ENCODE results near the gene PTGFRN. TPM values are rescaled to one million over a fixed set of nuclear protein-coding genes. Genes with fewer than 3 reads are reported as not detected.

PTGFRN gene
- total RNA-seq, 1 donor from 2014 or later: 76.4 TPM

- DNase-seq: no peak
Measured at GRCh38 chr1:116889380-116889779, 20.3 kb upstream of the PTGFRN start.

GRCh38 chr1:116891396-116892079 is 18.2 kb upstream of the PTGFRN start:
- no peak for DNase-seq

DNA sequence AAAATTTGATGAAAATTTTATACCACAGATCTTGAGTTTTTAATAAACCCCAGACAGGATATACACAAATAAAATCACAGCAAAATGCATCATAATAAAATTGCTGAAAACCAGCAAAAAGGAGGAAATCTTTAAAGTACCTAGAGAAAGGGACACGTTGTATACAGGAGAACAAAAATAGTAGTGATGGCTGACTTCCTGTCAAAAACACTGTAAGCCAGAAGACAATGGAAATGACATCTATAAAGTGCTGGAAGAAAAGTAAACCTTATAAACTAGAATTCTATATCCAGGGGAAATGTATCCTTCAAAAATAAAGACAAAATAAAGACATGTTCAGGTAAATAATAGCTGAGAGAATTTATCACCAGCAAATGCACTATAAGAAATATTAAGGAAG is 14.6 kb upstream of the PTGFRN start:
- DNase-seq: no peak

DNA sequence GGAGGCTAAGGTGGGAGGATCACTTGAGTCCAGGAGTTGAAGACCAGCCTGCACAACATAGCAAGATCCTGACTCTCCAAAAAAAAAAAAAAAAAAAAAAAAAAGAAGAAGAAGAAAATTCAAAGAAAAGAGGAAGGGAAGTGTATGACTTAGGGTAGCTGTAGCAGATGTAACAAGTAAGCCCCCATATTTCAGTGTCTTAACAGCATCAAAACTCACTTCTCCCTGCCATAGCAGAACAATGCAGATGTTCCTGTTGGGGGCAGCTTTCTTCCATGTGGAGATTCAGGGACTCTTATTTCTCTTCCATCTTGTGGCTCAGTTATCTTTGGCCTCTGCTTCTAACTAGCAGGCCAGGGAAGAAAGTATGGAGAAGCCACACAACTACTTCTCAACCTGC is 10.2 kb upstream of the PTGFRN start:
- no peak for DNase-seq

DNA sequence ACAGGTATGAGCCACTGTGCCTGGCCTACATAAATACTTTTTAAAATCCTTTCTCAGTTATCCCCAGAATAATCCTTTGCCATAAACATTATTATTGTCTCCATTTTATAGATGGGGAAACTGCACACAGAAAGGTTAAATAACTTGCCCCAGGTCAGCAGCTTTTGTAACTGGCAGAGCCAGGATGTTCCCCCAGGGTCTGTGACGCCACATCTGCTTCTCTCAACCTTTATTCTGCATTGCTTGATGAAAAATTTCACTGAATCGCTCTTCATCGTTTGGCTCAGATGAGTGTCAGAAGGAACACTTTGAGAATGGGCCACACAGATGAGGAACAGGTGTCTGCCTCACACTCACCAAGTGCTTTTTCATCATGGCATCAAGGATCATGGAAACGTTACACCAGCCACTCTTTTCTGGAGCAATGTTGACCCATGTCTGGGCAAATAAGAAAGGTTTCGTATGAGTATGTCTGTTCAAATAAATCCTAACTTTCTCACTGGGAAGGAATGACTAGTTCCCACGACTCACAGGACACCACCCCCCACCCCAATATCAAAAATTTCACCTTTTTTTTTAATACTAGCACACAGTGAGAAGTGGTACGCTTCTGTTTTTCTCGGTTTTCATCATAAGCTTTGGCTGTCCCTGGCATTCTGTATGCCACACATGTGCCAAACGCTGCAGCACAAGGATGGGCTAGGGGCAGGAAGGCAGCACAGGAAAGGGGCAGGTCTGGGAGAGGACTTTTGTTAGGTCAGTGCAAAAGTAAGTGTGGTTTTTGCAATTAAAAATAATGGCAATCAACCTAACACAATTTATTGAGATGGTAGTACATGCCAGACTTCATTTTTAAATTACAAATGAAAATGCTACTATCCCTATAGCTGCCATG is 9.0 kb upstream of the PTGFRN start:
- DNase-seq: no peak

- no peak for DNase-seq
Measured at GRCh38 chr1:116902027-116902426, 7.7 kb upstream of the PTGFRN start.

DNA sequence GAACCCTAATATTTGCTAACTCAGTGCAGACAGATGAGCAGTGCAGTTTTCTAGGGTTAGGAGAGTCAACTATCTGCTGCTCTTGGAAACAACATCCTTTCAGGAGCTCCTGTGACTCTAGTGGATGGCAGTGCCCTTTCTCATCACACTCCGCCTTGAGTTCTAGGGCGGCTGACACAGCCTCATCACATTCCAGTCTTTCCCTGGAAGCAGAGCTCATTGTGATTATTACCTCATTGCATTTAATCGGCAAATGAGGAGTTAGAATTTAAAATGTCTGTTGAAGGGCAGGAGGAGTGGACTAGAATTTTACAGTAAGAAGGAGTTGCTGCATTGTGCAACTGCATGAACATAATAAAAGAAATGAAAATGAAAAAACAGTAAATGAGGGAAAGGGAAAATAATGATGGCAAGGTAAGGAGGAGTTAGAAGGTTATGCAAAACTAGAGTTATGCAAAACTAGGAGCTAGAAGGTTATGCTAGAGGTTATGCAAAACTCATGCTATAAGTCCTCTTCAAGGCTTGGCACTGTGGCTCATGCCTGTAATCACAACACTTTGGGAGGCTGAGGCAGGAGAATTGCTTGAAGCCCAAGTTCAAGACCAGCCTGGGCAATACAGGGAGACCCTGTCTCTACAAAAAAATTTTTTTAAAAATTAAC is 6.9 kb upstream of the PTGFRN start:
- DNase-seq: no peak

DNA sequence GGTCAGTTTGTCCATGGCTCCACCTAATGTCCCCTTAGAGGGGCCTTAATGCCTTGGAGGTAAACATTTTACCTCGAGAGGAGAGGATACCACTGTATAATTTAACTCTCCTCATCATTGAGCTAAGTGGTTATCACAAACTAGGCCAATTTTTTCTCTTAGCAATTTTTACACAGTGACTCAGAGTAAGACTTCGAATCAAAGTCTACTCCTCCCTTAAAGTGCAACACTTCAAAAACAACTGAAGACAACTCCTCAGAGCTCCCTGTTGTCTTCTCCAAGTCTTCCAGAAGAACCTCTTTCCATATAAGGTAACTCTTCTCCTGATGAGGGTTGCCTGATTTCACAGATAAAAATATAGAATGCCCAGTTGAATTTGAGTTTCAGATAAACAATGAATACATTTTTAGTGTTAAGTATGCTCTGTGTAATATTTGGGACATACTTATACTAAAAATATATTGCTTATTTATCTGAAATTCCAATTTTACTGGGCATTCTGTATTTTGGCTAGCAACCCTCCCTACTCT is 4.9 kb upstream of the PTGFRN start:
- DNase-seq: no peak

- no peak for DNase-seq
Measured at GRCh38 chr1:116906812-116907211, 2.9 kb upstream of the PTGFRN start.

- DNase-seq: no peak
Measured at GRCh38 chr1:116907351-116907750, 2.4 kb upstream of the PTGFRN start.

DNA sequence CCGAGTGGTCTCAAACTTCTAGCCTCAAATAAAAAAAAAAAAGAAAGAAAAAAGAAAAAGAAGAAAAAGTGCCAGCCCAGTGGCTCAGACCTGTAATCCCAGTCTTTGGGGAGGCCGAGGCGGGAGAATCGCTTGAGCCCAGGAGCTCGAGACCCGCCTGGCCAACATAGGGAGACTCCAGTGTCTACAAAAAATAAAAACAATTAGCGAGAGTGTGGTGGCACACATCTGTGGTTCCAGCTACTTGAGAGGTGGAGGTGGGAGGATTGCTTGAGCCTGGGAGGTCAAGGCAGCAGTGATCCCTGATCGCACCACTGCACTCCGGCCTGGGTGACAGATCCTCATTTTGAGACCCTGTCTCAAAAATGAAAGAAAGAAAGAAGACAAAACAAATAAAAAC is 1.4 kb upstream of the PTGFRN start:
- DNase-seq: no peak

DNA sequence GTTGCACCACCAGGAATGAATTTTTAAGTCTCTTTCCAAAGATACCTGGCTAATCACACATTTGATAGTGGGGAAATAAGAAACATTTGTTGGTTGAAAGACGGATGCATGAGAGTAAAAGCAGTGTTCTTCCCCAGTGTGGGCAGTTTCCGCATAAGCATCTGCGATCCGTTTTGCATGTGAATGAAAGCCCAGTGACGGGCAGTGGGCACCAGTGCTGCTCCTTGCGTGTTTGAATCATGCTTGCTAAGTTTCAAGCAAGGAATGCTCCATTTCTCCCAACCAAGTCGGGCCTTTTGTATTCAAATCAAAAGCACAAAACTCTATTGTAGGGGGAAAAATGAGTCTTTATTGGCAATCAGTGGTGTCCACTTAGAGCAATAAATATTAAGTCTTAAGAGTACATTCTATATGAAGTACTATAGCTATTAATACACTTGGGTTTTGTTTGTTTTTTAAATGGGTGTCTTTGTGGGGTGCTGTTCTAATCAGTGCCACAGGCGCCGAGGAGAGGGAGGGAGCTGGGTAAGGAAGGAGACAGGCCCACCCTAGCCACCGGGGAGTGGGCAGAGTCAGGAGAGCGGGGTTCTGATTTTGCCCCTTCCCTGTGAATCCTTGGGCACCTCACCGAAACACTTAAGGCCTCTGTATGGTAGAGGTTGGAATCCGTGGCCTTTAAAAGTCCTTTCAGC is 750 bp upstream of the PTGFRN start:
- no peak for DNase-seq

- DNase-seq: peak; percentile 21
Measured at GRCh38 chr1:116910379-116911187, 867 bp downstream of the PTGFRN start.

GRCh38 chr1:116911188-116911553 is 1.5 kb downstream of the PTGFRN start:
- DNase-seq: no peak

GRCh38 chr1:116911779-116912469 is 2.2 kb downstream of the PTGFRN start:
- no peak for DNase-seq

DNA sequence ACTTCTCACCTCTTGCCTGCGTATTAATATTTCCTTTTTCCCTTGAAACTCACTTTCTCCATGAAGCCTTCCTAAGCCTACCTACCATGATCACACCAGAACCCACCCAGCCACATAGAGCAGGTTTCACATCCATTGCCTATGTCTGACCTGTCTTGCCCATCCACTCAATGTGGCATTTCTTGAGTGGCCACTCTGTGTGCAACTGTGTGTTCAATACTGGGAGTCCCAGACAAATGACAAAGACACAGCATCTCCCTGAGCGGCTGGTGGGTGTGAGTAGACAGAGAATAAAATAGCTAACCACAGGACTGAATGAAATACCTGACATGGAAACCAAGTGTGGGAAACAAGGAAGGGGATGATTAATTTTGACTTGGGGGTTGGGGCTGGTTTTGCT is 3.1 kb downstream of the PTGFRN start:
- DNase-seq: no peak

GRCh38 chr1:116913941-116914340 is 4.2 kb downstream of the PTGFRN start:
- no peak for DNase-seq

- DNase-seq: no peak
Measured at GRCh38 chr1:116914667-116915066, 5.0 kb downstream of the PTGFRN start.

DNA sequence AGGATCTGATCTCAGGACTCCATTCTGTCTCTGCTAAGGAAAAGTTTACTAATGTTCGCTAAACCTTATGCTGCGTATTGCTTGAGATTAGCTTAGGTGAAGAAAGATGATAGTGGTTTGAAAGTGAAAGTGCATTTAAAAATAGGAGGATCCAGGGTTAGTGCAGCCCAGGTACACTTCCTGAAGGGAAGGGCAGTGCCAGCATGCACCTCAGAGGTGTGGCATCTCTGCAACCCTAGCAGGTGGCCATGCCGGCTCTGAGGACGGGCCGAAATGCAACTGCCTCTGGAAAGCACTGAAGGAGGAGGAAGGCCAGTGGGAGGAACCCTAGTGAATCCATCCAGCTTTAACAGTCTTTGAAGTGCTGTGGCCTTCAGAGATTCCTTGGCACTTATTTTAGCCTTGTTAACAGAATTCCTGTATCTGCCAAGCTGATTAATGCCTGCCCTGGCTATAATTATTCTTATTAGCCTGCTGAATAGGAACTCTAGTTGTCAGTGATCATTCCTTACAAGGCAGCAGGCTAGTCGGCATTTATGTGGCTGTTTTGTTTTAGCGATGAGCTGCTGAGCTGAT is 5.5 kb downstream of the PTGFRN start:
- DNase-seq: no peak

GRCh38 chr1:116916002-116916401 is 6.3 kb downstream of the PTGFRN start:
- no peak for DNase-seq
